NK-92 treated with Interleukin-12 subunit alpha and Interleukin-12 subunit beta, amount 100 ng/mL, for 24 hours (cell line): Measurements from ENCODE around the gene TSSK1B.
"Not testable (repeated sequence)": the region's sequence is repeated elsewhere in the genome, so short reads cannot be mapped to it uniquely, and the experiment has no call there.

Experiments used
- DNase-seq: peaks from one replicate; lab custom pipeline; 2025; lab: John Stamatoyannopoulos, UW

The TSSK1B gene

GRCh38 chr5:113397986-113398385, 36.8 kb downstream of the TSSK1B start:
- DNase-seq: not testable (repeated sequence)

GRCh38 chr5:113397046-113397445, 37.7 kb downstream of the TSSK1B start:
- no peak for DNase-seq

- DNase-seq: no peak
Observed at GRCh38 chr5:113394658-113395057, 40.1 kb downstream of the TSSK1B start.

- no peak for DNase-seq
Observed at GRCh38 chr5:113390224-113390623, 44.6 kb downstream of the TSSK1B start.

- DNase-seq: no peak
Observed at GRCh38 chr5:113389116-113389515, 45.7 kb downstream of the TSSK1B start.

GRCh38 chr5:113387844-113388243, 46.9 kb downstream of the TSSK1B start:
- no peak for DNase-seq

- no peak for DNase-seq
Observed at GRCh38 chr5:113384782-113385285, 50.0 kb downstream of the TSSK1B start.

GRCh38 chr5:113382731-113383130, 52.1 kb downstream of the TSSK1B start:
- no peak for DNase-seq
